Renal cortex interstitium (tissue), 11 donors: ENCODE measurements around the gene RASGEF1B. TPM values are rescaled to one million over a fixed set of nuclear protein-coding genes. Genes with fewer than 3 reads are reported as not detected.

Experiments used
- DNase-seq, 11 donors: peaks; one replicate each; pipeline ENCODE4 v3.0.0-alpha.2; 2013; ENCODE audit warnings: low read depth in 9 of 11, low spot score in 4 of 11; ENCODE audit errors: extremely low read depth in 1 of 11
- polyA plus RNA-seq, 3 donors: library from polyadenylated mRNA; unstranded; fragments of 120-200 nt; gene quantifications; one replicate each; pipeline ENCODE4 v1.2.1, GENCODE V29; 2013; ENCODE audit not compliant: insufficient read length in 3 of 3

The RASGEF1B gene
- polyA plus RNA-seq, 3 donors: 10.4 to 13.0 (median 13.0) TPM

DNA sequence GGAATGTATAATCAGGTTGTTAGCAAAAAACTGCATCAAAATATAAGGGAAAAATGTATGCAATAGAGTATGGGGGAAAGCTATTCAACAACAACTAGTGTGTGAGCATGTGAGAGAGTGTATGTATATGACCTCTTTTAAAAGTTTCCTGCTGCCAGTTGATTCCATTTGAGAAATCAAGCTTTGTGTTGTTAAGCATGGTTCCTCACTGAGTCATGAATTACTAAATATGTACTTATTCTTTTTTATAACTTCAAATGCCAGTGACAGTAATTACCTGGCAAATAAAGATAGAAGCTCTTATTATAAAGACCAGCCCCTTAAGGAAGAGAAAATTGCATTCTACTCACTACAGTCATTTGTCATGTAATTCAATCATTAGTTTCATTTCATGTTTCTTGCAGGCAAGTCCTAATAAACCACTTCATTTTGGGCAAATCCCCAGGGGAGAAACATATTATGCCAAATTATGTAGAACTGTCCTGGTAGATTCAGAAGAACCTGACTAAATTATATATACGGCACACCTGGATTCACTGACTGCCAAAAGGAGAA lies 19.2 kb downstream of the RASGEF1B start:
- DNase-seq: no peak

DNA sequence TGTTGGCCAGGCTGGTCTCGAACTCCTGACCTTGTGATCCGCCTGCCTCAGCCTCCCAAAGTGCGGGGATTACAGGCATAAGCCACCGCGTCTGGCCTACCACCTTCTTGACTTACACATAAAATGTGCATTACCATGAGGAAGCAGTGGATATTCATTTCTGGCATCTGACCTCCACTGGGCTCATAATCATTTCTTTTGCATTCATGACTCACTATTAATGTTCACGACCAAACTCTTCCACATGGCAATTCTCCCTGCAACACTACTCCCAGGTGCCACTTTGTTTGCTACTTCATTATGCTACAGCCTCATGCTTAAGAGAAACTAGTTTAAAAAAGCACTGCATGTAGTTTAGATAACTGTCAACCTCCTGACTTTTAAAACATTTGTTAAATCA lies 22.7 kb downstream of the RASGEF1B start:
- DNase-seq: no peak

DNA sequence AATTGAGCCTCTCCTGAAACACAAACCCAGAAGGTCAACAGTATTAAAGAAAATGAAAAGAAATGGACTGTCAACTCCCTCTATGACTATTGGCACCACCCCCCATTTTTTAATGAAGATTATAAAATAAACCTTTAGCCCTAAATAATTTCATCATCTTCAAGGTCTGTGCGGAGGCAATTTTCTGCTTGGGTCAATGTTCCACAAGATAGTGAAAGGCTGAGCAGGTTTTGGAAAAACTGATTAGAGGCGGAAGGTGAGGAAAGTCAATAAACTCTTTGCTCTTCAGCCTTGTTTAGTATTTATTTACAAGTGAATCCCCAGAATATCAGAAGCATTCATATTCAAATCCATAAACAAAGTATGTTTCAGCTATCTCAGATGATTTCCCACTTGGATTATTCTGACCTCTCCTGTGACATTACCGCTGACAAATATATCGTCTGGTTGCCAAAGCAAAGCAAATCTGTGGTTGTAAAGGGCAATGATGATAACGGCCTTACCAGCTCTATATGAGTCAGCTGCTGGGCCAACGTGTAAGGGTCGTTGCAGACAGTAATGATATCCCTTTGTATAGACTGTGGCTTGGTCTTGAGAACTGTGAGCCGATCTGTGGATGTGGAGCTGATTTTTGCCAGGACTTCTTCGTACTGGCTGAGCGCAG lies 24.0 kb downstream of the RASGEF1B start:
- DNase-seq: no peak

DNA sequence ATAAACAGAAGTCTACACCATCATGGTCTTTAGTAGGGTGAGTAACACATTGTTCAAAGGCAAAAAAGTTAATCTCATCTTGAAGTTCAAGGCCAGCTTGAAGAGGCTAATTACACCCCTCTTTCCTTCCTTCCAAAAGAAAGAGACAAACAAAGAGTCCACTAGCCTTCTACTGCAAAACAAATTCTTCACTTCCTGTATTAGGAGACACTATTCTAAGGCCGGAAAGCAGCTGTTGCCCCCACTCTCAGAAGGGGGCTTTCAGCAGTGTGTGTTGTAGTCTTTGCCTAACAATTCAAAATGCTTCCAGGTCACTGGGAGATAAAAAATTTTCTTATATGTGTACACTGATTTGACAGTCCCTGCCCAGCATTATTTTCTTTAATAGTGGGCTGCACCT lies 25.1 kb downstream of the RASGEF1B start:
- DNase-seq: no peak

DNA sequence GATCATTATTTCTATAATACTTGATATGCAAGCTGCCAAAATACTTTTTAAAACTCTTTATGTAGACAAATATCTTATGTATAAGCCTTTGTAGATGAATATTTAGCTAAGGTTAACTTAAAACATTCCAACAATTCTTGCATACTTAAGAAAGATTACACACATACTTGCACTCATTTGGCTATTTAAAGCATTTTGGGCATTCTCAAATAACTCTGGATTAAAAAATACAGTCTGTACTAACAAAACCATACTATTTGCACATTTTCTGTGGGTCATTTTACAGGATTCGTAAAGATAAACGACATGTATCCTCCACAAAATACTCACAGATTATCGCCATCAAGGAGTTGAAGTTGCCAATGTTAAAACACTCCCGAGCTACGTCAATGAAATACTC lies 26.5 kb downstream of the RASGEF1B start:
- DNase-seq: no peak

DNA sequence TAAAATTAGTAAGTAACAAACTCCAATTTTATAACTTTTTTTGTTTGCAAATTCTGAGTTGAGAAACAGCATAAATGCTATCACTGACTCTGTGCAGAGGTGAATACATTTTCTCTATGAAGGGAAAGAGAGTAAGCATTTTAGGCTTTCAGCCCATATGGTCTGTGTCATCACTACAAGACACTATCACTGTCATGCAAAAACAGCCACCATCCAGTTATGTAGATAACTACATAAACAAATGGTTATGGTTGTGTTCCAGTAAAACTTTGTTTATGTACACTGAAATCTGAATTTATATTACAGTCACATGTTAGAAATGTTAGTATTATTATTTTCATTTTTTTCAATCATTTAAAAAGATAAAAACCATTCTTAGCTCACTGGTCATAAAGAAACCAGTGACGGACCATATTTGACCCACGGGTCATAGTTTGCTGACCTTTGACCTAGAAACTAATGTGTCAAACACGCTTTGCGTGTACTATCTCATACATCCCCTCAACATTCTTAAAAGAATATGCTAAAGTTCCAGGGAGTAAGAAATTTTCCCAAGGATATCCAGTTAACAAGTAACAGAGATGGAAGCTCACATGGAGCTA lies 29.1 kb downstream of the RASGEF1B start:
- DNase-seq: no peak

DNA sequence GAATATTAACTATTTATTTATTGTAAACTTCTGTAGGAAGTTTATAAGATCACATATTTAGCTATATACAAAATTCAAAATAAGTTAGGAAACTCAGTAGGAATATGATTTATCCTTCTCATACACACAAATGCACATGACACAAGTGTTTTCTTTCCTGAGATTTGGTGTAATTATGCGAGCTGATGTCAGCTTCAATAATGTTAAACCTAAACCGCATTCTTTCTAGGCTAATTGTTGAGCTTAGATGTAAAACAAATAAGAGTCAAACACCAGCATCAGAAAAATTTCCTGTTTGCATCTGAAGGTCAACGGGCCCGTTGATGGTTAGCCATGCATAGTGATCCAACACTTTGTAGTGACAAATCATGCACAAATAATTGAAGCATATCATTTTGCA lies 30.8 kb downstream of the RASGEF1B start:
- no peak for DNase-seq

DNA sequence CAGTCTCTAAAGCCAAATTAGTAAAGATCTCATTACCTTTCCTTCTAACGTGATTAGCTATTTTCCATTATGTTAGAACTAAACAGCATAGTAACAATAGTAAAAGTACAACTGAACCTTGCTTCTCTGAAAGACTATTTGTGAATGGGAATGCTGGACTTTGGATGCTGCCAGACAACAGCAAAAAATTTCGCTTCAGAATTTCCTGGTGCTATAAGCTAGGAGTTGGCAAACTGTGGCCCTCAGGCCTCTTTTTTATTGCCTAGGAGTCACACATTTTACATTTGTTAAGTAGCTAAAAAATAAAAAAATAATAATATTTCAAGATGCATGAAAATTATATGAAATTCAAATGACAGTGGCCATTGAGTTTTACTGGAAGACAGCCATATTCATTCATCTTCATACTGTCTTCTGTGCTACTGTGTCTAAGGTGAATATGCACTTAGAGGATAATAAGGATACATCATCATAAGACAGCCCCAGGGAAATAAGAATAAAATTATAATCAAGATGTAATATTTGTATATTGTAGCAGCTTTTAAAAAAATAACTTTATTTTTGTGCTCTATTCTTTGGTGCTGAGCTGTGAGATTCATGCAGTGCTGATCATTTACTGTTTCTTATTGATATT lies 34.6 kb downstream of the RASGEF1B start:
- no peak for DNase-seq

DNA sequence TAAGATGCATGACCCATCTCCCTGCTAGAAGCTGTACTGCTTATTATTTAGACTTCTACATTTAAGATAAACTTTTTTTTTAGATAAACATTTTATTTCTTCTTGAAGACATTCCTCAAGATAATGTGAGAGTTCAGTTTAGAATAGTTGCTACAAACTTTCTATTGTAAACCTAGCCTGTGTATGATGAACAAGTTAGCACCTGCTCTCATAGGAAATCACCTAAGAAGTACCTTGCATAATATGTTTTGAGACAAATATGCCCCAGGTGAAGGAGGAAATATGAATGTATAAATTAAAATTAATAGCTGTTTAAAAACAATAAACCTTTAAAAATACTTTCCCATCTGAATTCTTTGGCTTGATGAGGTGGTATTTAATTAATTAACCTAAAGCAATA lies 35.6 kb downstream of the RASGEF1B start:
- no peak for DNase-seq

DNA sequence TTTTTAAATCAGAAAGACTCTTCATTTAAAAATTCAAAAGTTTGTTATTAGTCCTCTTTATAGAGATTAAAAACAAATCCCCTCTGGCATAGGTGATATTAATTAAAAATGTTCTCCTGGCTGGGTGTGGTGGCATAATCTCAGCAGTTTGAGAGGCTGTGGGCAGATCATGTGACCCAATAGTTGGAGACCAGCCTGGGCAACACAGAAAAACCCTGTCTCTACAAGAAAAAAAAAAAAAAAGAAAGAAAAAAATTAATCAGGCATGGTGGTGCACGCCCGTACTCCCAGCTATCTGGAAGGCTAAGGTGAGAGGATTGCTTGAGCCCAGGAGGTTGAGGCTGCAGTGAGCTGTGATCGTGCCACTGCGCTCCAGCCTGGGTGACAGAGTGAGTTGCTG lies 38.9 kb downstream of the RASGEF1B start:
- no peak for DNase-seq

DNA sequence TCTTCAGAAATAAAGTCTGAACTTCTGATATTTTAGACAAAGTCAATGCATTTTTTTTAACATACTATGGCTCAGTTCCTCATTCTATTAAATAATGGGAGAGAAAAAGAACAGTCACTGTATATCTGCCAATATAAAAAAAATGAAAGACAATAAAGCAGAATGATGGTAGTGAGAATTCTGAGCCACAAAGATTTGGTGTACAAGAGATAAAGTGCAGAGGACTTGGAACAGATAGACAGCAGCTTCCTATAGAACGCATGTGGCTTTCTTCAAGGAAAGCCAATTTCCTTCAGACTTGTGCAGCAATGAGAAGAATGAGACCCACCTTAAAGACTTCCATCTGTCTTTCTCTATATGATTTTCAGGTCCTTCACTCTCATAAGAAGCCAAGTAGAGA lies 39.7 kb downstream of the RASGEF1B start:
- DNase-seq: no peak

DNA sequence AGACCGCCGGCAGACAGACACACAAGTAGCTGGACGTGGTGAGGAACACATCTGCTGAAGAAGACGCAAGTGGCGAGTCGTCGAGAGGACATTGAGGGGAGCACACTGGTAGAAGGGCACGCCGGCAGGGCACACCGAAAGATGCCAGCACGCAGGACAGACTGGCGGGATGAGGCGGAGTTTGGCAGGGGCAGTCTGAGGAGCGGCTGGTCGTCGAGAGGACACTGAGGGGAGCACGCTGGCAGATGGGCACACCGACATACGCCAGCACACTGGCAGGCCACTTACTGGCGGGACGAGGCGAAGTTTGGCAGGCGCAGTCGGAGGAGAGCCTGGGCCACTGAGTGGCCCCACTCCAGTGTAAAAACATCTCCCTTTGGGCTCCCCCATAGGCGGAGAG lies 42.1 kb downstream of the RASGEF1B start:
- DNase-seq: no peak

DNA sequence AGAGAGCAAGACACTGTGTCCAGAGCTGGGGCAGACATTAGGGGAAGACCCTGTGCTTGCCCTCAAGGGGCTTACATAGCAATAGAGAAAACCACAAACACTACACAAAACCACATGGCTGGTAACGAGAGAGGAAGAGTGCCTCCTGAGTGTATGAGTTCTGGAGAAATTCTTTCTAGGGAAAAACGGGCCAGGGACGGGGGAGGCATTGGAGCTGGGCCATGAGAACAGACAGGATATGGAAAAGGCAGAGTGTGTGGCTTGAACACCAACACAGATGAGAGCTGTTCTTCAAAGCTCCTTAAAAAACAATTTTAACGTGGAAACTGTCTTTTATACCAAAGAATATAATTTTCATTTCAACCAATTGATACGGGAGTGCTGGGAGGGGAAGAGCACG lies 42.7 kb downstream of the RASGEF1B start:
- no peak for DNase-seq

DNA sequence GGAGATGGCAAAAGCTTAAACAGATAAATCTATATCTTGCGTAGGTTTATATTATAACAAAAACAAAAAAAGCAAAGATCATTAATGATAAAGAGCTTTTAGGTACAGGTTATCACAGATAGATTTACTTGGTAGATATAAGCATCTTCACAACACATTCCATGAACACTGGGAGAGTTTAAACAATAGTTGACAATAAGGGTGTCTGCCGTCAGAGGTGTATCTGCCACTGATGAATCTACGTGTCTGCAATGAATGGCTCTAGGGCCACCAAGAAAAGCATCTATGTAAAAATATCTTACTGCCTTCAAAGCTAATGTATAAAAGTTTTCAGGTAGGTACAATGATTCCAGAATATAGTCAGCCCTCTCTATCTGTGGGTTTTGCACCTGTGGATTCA lies 43.7 kb downstream of the RASGEF1B start:
- no peak for DNase-seq

DNA sequence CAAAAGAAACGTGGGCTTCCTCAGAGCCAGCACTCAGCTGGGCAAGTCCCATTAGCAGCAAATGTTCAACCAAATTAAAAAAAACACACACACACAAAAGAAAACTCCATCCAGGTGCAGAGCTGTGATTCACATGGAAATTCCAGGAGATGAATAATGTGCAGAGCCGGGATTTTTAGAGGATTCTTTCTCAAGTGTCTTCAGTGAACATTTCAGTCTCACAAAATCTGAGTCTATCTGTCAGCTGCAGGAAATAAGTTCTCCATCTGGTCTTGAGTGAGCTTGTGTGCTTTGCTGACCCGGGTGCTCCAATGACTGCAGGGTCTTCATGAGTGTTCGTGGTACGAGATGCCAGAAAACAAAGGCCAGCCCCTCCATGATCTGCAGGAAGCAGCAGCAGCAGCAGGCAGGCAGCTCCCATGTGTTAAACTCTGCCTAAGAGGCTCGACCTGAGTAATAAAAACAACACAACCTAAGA lies 44.3 kb downstream of the RASGEF1B start:
- no peak for DNase-seq

DNA sequence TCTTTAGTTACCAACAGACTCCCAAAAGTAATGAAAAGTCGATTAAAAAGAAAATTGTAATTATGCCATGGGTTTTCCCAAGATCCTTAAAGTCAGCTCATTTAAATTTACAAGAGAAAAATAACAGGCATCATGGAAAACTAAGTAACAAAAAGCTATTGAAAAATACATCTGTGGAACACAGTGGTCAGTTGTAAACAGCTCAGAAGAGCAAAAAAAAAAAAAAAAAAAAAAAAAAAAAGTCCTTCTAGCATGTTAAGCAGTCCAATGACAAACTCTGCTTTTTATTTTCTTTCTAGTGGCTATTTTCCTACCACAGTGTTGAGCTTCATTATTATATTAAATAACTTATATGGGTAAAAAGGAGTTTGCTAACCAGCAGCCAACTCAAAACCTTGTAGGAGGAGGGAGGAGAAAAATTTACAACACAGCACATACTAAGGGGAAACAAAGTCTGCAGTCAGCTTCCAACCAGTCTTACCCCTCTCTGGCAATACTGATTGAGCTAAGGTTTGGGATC lies 44.9 kb downstream of the RASGEF1B start:
- no peak for DNase-seq

DNA sequence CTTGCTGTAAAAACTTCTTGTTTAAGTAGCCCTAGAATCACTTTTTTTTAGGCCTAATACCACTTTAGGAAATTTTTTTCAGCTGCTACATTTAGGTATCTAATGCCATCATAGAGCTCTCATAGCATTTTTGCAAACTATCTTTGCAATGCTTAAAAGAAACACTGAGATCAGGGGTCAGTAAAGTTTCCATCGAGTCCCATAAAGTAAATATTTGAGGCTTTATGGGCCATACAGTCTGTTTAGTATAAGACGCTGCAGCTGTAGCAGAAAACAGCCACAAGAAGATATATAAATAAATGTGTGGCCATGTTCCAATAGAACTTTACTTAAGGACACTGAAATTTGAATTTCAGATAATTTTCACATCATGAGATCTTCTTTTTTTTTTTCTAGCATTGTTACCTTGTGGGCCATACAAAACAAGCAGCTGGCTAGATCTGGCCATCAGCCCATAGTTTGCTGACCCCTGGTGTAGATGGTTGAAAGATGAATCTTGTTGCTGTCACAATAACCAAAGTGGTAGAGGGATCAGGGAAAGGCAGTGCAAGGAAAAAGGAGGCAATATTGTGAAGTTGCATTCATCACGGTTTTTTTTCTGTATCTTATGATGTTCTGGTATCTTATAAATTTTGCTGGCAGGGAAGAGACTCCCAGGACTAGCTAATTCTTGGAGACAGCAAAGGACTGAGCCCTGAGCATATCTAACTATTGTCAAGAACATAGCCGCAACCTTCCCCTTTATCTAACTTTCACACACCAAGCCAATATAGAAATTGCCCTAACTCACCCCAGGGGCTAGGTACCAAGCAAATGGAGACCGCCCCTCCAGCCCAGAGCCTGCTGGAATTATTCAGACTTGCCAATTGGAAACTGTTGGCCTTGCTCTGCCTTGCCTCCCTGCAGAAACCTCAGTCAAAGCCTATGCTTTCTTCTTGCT lies 46.6 kb downstream of the RASGEF1B start:
- peak in 2 of 11 donors; percentile 12 to 21 for DNase-seq

DNA sequence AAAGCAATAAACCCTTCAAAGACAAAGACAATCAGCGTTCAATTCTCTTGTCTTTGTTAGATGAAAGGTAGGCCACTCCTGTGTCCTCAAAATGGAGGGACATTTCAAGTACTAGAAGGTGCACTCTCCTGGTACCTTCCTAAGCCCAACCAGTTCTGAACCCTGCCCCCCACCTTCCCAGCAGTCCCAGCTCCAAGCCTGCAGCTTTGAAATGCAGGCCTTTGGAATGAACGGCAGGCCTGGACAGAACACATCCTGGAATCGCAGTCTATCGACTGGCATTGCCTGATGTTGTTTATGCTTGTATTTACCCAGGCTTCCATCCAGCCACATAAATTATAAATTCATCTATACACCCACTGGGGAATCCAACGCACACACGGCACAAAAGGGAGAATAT lies 47.4 kb downstream of the RASGEF1B start:
- no peak for DNase-seq

DNA sequence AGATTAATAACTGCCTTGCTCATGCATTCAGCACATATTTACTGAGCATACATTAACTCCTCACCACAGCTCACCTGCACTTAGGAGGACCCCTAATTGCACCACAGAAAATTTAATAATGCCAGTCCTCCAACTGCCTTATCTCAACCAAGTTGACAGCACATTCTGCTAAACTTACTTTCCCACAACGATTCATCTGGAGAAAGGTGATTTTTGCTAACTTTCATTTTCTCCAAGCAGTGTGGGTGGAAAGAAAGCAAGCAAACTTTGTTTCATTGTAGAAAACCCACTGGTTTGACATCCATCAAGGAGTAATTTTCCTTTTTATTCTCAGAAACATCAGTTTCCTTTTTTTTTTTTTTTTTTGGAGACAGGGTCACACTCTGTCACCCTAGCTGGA lies 49.1 kb downstream of the RASGEF1B start:
- no peak for DNase-seq
